Tibial nerve (tissue), 4 donors: Measurements from ENCODE around the gene FUT4. TPM values are rescaled to one million over a fixed set of nuclear protein-coding genes. Genes with fewer than 3 reads are reported as not detected.
A peak's percentile ranks its signal among the peaks of the same experiment; 100 is the strongest.
"Not testable (repeated sequence)": the region's sequence is repeated elsewhere in the genome, so short reads cannot be mapped to it uniquely, and the experiment has no call there.

Experiments
- DNase-seq, 2 donors: peaks; one replicate each; pipeline ENCODE4 v3.0.0-alpha.2; 2019; ENCODE audit warnings: low spot score in 2 of 2
- H3K27ac ChIP-seq, 4 donors: fragments of 200-600 bp; sonication (generic) in 3 of 4; one replicate each; pipeline ENCODE4 v1.5.1; 2017 to 2019; ENCODE audit warnings: mild to moderate bottlenecking in 1 of 4
- H3K27me3 ChIP-seq, 2 donors: fragments of 200-600 bp; sonication (generic) in 1 of 2; one replicate each; pipeline versions ENCODE4 v1.5.1 to v1.6.0; 2017 to 2019
- H3K36me3 ChIP-seq, 3 donors: fragments of 200-600 bp; sonication (generic); one replicate each; pipeline ENCODE4 v1.5.1; 2018 to 2019
- H3K4me1 ChIP-seq, 4 donors: fragments of 200-600 bp; sonication (generic) in 3 of 4; one replicate each; pipeline ENCODE4 v1.5.1; 2017 to 2019
- H3K4me3 ChIP-seq, 4 donors: fragments of 200-600 bp; sonication (generic) in 3 of 4; one replicate each; pipeline ENCODE4 v1.5.1; 2017 to 2019; ENCODE audit warnings: mild to moderate bottlenecking in 1 of 4, moderate library complexity in 1 of 4
- H3K9me3 ChIP-seq, 4 donors: fragments of 200-600 bp; sonication (generic) in 3 of 4; one replicate each; pipeline ENCODE4 v1.5.1; 2017 to 2019
- EP300 ChIP-seq, 2 donors: sonication (generic); formaldehyde crosslinking; IDR thresholded peaks; one replicate each; pipeline ENCODE4 v1.6.1; 2017; ENCODE audit warnings: antibody characterized with exemption in 2 of 2, mild to moderate bottlenecking in 1 of 2
- POLR2A ChIP-seq, 2 donors: fragments of 450-650 bp; IDR thresholded peaks; one replicate each; pipeline ENCODE4 v1.6.1; 2017; ENCODE audit warnings: antibody characterized with exemption in 2 of 2, mild to moderate bottlenecking in 2 of 2, moderate library complexity in 2 of 2
- WGBS, 2 donors: methylation state at CpG; one replicate each; pipeline ENCODE4 v1.1.5; 2018; 5-methylcytosine and 5-hydroxymethylcytosine counted together
- total RNA-seq, 4 donors: library from RNA; depleted of rRNA; stranded (reverse); fragments of >200 nt; gene quantifications; one replicate each; pipeline ENCODE4 v1.1.0, GENCODE V29; 2016
- TF ChIP-seq, protein P1 (sequence below), 5 experiments: fragments of 200-600 bp in 3 of 5; fragments of 450-650 bp in 2 of 5; sonication (generic) in 3 of 5; IDR thresholded peaks; one replicate each; pipeline ENCODE4 v1.5.1; 2016 to 2019; ENCODE audit warnings: antibody characterized with exemption in 5 of 5, mild to moderate bottlenecking in 3 of 5, moderate library complexity in 2 of 5

FUT4 gene
- total RNA-seq, 4 donors from 2014 or later: 5.4 to 11.0 (median 7.7) TPM

DNA sequence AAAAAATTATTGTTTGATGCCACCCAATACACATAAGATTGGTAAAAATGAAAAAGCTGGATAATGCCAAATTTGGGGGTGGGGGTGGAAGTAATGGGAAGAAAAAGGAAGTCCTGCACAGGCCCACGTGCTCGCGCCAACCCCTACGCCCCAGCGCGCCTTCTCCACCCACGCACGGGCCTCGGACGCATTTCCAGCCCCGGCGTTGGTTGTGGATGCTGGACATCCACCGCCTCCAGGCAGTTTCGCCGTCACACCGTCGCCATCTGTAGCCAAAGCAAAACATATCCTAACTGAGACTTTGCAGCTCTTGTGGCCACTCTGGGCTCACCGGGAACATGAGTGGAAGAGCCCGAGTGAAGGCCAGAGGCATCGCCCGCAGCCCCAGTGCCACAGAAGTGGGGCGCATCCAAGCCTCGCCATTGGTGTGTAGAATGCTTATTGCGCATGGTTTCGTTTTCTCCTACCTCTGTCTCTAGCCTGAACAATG, 23.5 kb downstream of the FUT4 start, which contains the start of gene PIWIL4:
Gene PIWIL4, plus strand, starts transcription at position 188 of the 490 bp plus-strand sequence. Its CDS starts 151 bp downstream, at position 339.
- Histone ChIP-seq H3K9me3 (no peaks in the 10 kb centered on the region), H3K36me3 (no peaks in the 10 kb centered on the region), H3K27ac (no peak within 1 kb of the TSS), H3K4me1 (peaks cover 0 to 5% (median 0%) of the 10 kb centered on the region in 4 donors), H3K4me3 (no peak within 1 kb of the TSS), H3K27me3 (no peaks in the 10 kb centered on the region)
- no peak for TF ChIP-seq POLR2A (IDR thresholded peaks at IDR 0.05)
- no peak for TF ChIP-seq EP300 (IDR thresholded peaks at IDR 0.05)
- TF ChIP-seq, protein P1, sequence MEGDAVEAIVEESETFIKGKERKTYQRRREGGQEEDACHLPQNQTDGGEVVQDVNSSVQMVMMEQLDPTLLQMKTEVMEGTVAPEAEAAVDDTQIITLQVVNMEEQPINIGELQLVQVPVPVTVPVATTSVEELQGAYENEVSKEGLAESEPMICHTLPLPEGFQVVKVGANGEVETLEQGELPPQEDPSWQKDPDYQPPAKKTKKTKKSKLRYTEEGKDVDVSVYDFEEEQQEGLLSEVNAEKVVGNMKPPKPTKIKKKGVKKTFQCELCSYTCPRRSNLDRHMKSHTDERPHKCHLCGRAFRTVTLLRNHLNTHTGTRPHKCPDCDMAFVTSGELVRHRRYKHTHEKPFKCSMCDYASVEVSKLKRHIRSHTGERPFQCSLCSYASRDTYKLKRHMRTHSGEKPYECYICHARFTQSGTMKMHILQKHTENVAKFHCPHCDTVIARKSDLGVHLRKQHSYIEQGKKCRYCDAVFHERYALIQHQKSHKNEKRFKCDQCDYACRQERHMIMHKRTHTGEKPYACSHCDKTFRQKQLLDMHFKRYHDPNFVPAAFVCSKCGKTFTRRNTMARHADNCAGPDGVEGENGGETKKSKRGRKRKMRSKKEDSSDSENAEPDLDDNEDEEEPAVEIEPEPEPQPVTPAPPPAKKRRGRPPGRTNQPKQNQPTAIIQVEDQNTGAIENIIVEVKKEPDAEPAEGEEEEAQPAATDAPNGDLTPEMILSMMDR (IDR thresholded peaks at IDR 0.05): no peak
- no peak for DNase-seq
- WGBS, 2 donors: 93 to 94% methylated on average over 25 of the region's 25 CpGs

DNA sequence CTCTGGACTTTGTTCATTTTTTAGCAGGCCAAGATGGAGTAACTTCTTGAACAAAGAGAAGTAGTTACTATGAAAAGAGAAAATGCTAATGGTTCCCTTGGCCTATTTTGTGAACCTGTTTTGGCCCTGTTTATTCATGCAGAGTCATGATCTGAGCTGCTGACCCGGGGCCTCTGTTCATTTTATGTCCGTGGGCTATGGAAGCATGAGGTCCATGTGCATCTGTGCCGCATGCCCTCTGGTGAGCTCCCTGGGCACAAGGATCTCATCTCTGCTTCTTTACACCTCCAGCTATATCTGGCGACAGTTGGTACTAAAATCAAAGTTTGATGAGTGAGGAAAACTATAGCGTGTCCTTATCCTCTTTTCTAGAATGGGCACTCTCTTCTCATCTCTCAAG, 24.5 kb downstream of the FUT4 start:
- H3K4me1 ChIP-seq: peaks cover 0 to 5% (median 0%) of the 10 kb centered on the region in 4 donors
- no peak overlapping the region for H3K27ac ChIP-seq
- DNase-seq: no peak
- H3K36me3 ChIP-seq: no peaks in the 10 kb centered on the region
- no peak overlapping the region for H3K4me3 ChIP-seq
- H3K27me3 ChIP-seq: no peaks in the 10 kb centered on the region
- no peaks in the 10 kb centered on the region for H3K9me3 ChIP-seq
- WGBS, 2 donors: 87 to 93% methylated on average over 5 of the region's 5 CpGs
- TF ChIP-seq EP300 (IDR thresholded peaks at IDR 0.05): no peak
- no peak for TF ChIP-seq POLR2A (IDR thresholded peaks at IDR 0.05)
- TF ChIP-seq, protein P1 (IDR thresholded peaks at IDR 0.05): no peak

DNA sequence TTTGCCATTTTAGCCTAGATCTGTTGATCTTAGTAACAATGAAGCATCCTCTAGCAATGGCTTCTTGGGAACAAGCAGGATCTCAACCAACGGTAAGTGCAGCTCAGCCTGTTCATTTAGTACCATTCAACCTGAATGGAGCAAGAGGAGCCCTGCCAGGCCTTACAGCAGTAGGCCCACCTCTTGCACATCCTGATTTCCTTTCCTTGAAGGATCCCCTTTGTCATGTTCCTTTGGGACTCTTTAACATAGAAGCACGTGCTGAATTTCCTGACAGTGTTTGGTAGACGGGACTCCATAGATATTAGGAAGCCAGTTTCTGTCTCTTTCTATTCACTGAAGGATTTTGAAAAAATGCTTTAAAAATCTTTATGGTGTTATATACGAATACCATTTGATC, 25.0 kb downstream of the FUT4 start:
- WGBS, 2 donors: 86% methylated on average over 4 of the region's 4 CpGs
- Histone ChIP-seq H3K36me3 (no peaks in the 10 kb centered on the region), H3K27ac (no peak overlapping the region), H3K4me1 (peaks cover 0 to 1% (median 0%) of the 10 kb centered on the region in 4 donors), H3K4me3 (no peak overlapping the region), H3K27me3 (no peaks in the 10 kb centered on the region), H3K9me3 (no peaks in the 10 kb centered on the region)
- DNase-seq: no peak
- TF ChIP-seq EP300 (IDR thresholded peaks at IDR 0.05) (no peak), POLR2A (IDR thresholded peaks at IDR 0.05) (no peak)
- TF ChIP-seq, protein P1 (IDR thresholded peaks at IDR 0.05): no peak

DNA sequence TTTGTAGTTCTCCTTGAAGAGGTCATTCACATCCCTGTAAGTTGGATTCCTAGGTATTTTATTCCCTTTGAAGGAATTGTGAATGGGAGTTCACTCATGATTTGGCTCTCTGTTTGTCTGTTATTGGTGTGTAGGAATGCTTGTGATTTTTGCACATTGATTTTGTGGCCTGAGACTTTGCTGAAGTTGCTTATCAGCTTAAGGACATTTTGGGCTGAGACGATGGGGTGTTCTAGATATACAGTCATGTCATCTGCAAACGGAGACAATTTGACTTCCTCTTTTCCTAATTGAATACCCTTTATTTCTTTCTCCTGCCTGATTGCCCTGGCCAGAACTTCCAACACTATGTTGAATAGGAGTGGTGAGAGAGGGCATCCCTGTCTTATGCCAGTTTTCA, 29.3 kb downstream of the FUT4 start:
- H3K9me3 ChIP-seq, DNase-seq, H3K27me3 ChIP-seq, H3K4me3 ChIP-seq, H3K27ac ChIP-seq, H3K36me3 ChIP-seq: not testable (repeated sequence)
- 58 to 82% methylated on average over 2 of the region's 2 CpGs for whole genome bisulfite sequencing, 2 donors
- peaks cover 0 to 16% (median 2%) of the 10 kb centered on the region in 4 donors for H3K4me1 ChIP-seq

DNA sequence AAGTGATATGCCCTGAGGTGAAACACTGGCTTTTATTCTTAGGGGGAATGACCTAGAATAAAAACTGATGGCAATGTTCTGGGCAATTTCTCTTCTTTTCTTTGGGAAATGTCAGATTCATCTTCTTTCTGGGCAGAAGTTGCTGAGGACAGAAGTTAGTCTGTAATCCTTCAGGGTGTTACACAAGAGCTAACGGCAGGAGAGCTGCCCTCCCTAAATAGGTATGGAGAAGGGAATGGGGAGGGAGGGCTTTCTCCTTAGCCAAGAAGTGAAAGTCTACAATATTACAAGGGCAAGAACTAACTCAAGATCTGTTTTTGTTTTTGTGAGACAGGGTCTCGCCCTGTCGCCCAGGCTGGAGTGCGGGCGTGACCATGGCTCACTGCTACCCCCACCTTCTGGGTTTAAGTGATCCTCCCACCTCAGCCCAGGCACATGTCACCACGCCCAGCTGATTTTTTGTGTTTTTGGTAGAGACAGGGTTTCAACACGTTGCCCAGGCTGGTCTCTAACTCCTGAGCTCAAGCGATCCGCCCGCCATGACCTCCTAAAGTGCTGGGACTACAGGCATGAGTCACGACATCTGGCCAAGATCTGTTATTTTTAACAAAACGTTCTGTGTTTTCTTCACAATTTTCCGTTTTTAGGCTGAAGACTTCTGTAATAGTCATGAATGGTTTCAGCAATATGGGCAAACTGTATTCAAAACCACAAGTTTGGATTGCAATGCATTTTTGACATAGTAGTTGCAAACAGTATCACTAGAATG, 30.7 kb downstream of the FUT4 start:
- H3K27me3 ChIP-seq: no peaks in the 10 kb centered on the region
- H3K4me1 ChIP-seq: peaks cover 0 to 16% (median 2%) of the 10 kb centered on the region in 4 donors
- H3K27ac ChIP-seq: peak overlapping the region in 2 of 4 donors; percentile 43 to 59
- TF ChIP-seq EP300 (IDR thresholded peaks at IDR 0.05) (peak in 1 of 2 donors; percentile 25), POLR2A (IDR thresholded peaks at IDR 0.05) (no peak)
- TF ChIP-seq, protein P1 (IDR thresholded peaks at IDR 0.05): no peak
- H3K4me3 ChIP-seq: peak overlapping the region in 1 of 4 donors; percentile 23
- no peaks in the 10 kb centered on the region for H3K9me3 ChIP-seq
- no peaks in the 10 kb centered on the region for H3K36me3 ChIP-seq
- 50 to 53% methylated on average over 13 of the region's 13 CpGs for WGBS, 2 donors
- DNase-seq: no peak
